Gastroesophageal sphincter (tissue), 3 donors: ENCODE measurements around the gene C11orf16.

Experiments
- CTCF ChIP-seq, 4 experiments: fragments of 200-600 bp in 2 of 4; fragments of 450-650 bp in 2 of 4; sonication (generic) in 1 of 4; IDR thresholded peaks; one replicate each; pipeline ENCODE4 v1.5.1; 2017 to 2019; ENCODE audit warnings: antibody characterized with exemption in 4 of 4, mild to moderate bottlenecking in 2 of 4, moderate library complexity in 2 of 4
- POLR2AphosphoS5 ChIP-seq: sonication (generic); formaldehyde crosslinking; IDR thresholded peaks from one replicate; pipeline ENCODE4 v1.6.1; 2017; ENCODE audit warnings: antibody characterized with exemption

- TF ChIP-seq CTCF (IDR thresholded peaks at IDR 0.05) = no peak
- no peak for TF ChIP-seq POLR2AphosphoS5
These were observed 8.8 kb upstream of the C11orf16 start for GRCh38 chr11:8941341-8942103.
